Activated T-helper 9 cell treated with anti-CD3 and anti-CD28 coated beads, Interleukin-2, amount 50 U/mL, for 16 hours (primary cell): ENCODE results near the gene ACSS1.

Source experiments
- DNase-seq: peaks from one replicate; pipeline ENCODE4 v3.0.0-alpha.2; 2020; ENCODE audit warnings: low read depth

The ACSS1 gene

GRCh38 chr20:24992487-24993205, 65.3 kb downstream of the ACSS1 start, which contains the start of gene APMAP:
APMAP (minus strand) TSS chr20:24992751; CDS start chr20:24992688, 63 bp downstream.
- DNase-seq = peak; percentile 96

DNA sequence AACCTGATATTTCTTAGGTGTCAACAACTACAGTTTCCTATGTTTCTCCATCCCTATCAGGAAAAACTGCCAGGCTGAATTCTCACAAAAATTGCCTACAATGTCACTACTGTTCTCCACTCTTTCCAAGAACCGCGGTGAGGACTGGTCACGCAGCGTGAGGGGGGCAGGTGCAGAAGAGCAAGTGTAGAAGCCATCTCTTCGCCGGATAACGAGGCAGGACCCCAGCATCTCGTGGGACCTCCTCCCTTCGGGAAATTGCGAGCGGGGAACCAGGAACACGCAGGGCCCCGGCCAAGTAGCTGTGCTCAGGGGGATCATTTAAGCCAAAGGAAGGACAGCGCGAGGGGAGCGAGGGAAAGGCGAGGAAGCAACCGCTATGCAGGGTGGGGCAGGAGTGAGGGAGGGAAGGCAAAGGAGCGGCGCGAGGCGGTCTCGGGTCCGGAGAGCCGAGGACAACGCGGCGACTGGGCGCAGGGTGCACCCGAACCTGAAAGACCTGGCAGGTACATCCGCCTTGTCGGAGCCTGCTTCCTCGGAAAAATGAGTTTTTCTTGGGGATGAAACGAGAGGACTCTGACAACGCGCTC, 65.9 kb downstream of the ACSS1 start:
- no peak for DNase-seq

- DNase-seq = no peak
Observed at GRCh38 chr20:24990810-24991252, 67.1 kb downstream of the ACSS1 start.

DNA sequence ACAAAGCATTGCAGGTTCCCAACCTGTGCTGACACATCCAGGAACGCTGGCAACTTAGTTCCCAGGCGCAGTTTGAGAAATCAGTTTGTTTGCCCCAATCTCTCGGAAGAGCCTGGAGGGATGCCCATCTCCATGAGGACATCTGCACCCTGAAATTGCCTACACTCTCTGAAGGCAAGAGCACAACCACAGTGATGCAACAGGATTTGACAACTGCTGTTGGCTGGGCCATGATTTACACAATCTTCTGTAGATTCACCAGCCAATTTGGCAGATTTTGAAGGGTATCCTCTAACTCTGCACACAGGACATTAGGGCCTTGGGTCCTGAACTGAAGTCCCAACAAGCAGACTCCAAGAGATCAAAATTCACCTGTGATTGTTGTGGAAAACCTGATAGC, 68.8 kb downstream of the ACSS1 start:
- no peak for DNase-seq

DNA sequence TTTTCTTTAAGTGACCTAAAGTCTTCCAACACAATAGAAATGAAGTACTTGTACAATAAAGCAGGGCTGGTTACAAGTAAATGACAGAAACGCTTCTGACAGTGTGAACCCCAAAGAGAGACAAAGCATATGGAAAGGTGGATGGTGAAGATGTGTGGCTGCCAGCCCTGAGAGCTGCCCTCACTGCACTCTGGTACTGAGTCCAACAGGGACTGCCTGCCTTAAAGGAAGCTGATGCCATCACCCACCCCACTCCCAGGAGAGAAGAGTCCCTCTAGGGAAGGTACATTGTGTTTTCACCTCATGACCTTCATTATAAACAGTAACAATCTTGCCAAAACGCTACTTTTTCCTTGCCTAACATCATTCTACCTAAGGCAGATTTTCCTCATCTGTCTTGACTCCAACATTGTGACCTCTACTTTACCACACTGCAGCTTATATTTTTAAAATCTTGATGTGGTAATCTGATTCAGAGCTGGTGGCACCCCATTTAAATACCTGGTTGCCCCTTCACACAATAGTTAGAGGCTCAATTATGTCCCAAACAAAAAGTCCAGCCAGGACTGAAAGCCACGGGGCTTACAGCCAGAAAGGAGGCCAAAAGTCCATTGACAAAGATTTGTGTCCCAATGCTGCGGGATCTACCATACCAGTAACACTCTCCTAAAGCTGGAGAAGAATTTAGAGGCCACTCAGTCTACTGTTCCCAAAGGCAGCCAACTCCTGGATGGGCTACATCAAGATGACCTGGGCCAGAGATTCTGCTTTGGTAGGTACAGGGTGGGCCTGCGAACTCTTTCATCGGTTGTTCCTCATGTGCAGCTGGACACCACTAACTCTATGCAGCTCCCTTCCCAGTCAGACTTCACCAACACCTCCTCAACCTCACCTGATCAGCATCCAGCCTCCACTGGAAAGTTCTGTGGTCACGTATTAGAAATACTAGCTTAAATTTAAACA, 69.8 kb downstream of the ACSS1 start:
- DNase-seq = no peak

GRCh38 chr20:24987244-24987643, 70.7 kb downstream of the ACSS1 start:
- no peak for DNase-seq

- DNase-seq = no peak
Observed at GRCh38 chr20:24986436-24987015, 71.4 kb downstream of the ACSS1 start.

- no peak for DNase-seq
Observed at GRCh38 chr20:24985802-24986201, 72.1 kb downstream of the ACSS1 start.

DNA sequence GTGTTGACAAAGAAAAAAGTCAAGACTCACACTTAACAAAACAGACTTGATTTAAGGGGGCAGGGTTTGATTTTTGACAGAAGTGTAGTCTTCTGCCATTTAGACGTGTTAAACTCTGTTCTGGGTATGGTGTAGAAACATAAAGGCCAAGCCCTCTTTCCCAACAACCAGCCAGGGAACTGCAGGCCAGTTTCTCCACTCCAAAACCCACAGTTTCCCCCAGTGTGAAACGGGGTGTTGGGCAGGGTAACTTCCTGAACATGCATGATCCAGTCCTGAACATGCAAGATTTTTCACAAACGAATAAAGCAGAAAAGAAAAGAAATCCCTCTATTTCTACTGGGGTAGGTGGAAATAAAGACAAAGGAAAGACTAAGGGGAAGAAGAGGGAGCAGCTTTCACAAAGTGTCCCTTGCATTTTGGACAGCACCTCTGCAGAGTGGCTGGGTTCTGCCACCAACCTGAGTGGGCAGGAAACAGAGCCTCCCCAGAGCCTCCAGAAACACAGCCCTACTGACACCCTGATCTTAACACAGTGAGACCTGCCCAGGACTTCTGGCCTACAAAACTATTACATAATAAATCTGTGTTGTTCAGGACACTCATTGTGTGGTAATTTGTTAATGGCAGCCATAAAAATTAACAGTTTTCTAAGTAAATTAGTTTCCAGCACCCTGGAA, 72.8 kb downstream of the ACSS1 start:
- DNase-seq = no peak

GRCh38 chr20:24983896-24984295, 74.0 kb downstream of the ACSS1 start:
- DNase-seq = no peak

DNA sequence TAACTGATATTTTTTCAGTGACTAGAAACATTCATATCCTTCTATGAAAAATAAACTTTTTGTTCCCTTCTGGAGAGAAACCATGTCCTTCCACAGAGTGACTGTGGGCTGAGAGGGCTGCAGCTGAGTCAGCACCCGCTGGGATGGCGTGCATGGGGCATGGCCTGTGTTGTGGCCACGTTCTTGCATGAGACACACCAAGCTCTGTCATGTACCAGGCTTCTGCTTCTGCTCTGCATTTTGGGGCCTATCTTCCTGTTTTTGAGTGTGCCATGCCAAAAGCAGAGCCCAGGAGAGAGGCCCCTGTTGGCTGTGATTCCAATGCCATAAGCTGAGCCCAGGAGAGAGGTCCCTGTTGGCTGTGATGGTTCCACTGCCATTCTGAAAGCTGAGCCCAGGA, 76.1 kb downstream of the ACSS1 start:
- DNase-seq = no peak

DNA sequence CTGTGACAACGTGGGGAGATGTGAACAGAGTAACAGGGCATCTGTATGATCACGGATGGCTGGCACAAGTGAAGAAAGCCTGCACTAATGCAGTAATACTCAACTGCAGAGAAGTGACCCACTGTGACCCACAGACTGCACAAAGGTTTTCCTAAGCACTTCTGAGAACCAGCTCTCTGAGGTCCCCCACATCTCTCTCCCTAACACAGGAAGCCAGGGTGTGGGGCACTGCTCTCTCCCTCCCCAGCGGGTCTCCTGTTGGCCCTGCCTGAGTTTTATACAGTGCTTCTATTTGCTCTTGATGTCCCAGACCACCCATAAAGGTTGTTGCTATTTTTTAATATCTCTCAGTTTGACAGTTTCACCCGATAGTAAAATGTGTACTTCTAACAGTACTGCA, 76.7 kb downstream of the ACSS1 start:
- no peak for DNase-seq

- DNase-seq = no peak
Observed at GRCh38 chr20:24980291-24981053, 77.5 kb downstream of the ACSS1 start.

GRCh38 chr20:24979036-24979960, 78.6 kb downstream of the ACSS1 start:
- DNase-seq = no peak

- no peak for DNase-seq
Observed at GRCh38 chr20:24978513-24978912, 79.4 kb downstream of the ACSS1 start.

DNA sequence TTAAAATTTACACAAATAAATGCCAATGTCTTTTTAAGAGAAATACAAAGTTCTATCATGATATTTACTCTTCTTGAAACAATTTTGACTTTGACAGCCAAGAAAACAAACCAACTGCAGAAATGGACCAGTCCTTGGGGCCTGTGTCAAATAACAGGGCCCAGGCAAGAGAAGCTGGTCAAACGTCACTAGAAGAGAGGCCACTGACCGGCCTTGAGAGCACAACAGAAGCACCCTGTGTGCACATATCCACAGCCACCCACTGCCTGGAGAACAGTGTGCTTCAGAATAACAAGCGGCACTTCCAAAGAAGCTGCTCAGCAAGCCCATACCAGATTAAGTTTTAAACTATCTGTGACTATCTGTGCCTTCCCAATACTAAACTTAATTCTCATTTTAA, 80.1 kb downstream of the ACSS1 start:
- DNase-seq = no peak

- no peak for DNase-seq
Observed at GRCh38 chr20:24977336-24977735, 80.6 kb downstream of the ACSS1 start.

GRCh38 chr20:24972341-24972740, 85.6 kb downstream of the ACSS1 start:
- DNase-seq = no peak

DNA sequence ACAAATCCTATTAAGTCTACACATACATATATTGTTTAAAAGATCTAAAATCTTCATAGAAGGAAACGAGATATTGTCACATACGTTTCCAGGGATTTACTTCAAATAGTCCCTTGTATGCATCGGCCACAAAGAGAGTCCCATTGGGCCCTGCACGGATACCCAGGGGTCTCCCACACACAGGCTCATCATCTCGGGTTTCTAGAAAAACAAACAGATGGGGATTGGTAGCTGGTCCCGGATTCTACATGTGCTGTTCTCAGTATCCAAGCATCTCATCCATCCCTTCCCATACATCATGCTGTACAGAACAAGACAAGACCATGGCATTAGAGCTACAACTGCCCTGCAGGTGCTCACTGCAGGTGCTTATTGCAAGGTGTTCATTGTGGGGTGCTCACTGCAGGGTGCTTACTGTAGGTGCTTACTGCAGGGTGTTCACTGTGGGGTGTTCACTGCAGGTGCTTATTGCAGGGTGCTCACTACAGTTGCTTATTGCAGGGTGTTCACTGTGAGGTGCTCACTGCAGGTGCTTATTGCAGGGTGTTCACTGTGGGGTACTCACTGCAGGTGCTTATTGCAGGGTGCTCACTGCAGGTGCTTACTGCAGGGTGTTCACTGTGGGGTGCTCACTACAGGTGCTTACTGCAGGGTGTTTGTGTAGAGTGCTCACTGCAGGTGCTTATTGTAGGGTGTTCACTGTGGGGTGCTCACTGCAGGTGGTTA, 86.4 kb downstream of the ACSS1 start:
- DNase-seq = no peak
